22Rv1 (cell line): Measurements from ENCODE around the gene SHC1.

Source experiments
- H3K27ac ChIP-seq: fragments of 450-650 bp; 2 replicates; pipeline ENCODE4 v1.5.1; 2017
- ZFX ChIP-seq: fragments of 450-650 bp; IDR thresholded peaks from 2 replicates; pipeline ENCODE4 v1.6.1; 2017; ENCODE audit warnings: antibody characterized with exemption, borderline replicate concordance
- TF ChIP-seq, protein P1 (sequence below): fragments of 450-650 bp; IDR thresholded peaks from 2 replicates; pipeline ENCODE4 v1.5.1; 2017; ENCODE audit warnings: mild to moderate bottlenecking

SHC1 gene

DNA sequence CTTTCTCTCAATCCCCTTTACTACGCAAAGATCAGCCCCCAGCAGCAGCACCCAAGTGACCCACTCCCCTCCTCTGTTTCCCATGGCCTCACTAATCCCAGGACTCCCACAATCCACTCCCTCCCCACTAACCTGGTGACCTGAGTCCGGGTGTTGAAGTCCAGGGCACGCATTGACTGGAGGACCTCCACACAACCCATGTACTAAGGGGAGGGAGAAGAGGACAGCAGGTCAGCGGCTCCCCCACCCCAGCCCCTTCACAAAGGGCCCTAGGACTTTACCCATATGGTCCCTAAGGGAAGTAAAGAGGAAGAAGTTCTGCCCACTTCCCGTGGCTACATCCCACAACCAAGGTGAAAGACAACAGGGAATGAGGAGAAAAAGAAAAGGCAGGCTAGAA is 1.3 kb downstream of the SHC1 start:
- peak overlapping the region; percentile 98; the same call in 1 of the 2 replicates for H3K27ac ChIP-seq
- TF ChIP-seq, protein P1, sequence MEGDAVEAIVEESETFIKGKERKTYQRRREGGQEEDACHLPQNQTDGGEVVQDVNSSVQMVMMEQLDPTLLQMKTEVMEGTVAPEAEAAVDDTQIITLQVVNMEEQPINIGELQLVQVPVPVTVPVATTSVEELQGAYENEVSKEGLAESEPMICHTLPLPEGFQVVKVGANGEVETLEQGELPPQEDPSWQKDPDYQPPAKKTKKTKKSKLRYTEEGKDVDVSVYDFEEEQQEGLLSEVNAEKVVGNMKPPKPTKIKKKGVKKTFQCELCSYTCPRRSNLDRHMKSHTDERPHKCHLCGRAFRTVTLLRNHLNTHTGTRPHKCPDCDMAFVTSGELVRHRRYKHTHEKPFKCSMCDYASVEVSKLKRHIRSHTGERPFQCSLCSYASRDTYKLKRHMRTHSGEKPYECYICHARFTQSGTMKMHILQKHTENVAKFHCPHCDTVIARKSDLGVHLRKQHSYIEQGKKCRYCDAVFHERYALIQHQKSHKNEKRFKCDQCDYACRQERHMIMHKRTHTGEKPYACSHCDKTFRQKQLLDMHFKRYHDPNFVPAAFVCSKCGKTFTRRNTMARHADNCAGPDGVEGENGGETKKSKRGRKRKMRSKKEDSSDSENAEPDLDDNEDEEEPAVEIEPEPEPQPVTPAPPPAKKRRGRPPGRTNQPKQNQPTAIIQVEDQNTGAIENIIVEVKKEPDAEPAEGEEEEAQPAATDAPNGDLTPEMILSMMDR: no peak

GRCh38 chr1:154968731-154969130 is 1.8 kb downstream of the SHC1 start:
- TF ChIP-seq ZFX: no peak
- TF ChIP-seq, protein P1: no peak
- peak overlapping the region; percentile 98; the same call in 1 of the 2 replicates for H3K27ac ChIP-seq

GRCh38 chr1:154967331-154967950 is 3.1 kb downstream of the SHC1 start:
- TF ChIP-seq ZFX: no peak
- TF ChIP-seq, protein P1: no peak
- H3K27ac ChIP-seq: peak overlapping the region; percentile 20; the same call in 1 of the 2 replicates

DNA sequence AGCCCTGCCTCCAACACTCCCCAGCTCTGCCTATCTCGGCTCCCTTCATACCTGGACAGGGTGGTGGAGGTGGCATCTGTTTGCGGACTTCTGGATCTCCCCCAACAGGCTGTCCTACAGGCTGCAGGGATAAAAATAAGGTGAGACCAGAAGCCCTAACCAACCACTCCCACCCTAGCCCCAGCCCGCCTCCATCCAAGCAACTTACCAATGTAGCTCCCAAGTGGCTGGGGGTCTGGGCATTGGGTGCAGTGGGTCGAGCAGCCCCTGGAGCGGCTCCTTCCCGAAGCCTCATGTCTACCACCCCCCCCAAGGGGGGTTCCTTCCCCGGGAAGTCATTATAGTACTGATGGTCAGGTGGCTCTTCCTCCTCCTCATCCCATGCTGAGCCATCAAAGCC is 4.4 kb downstream of the SHC1 start:
- H3K27ac ChIP-seq: 0 out of 2 replicates have a peak overlapping the region, but pooled peaks have one; percentile 20
- TF ChIP-seq, protein P1: no peak
- TF ChIP-seq ZFX: no peak

GRCh38 chr1:154964359-154964758 is 6.2 kb downstream of the SHC1 start:
- peak overlapping the region; percentile 97 for H3K27ac ChIP-seq
- TF ChIP-seq ZFX: no peak
- TF ChIP-seq, protein P1: no peak

GRCh38 chr1:154963643-154964042 is 6.9 kb downstream of the SHC1 start:
- H3K27ac ChIP-seq: peak overlapping the region; percentile 97
- TF ChIP-seq, protein P1: no peak
- no peak for TF ChIP-seq ZFX

- peak overlapping the region; percentile 97 for H3K27ac ChIP-seq
- no peak for TF ChIP-seq ZFX
- TF ChIP-seq, protein P1: no peak
These were observed 7.7 kb downstream of the SHC1 start for GRCh38 chr1:154962795-154963330.
